Left lung (tissue), 10 donors: ENCODE measurements around the gene TRMT112. TPM values are rescaled to one million over a fixed set of nuclear protein-coding genes. Genes with fewer than 3 reads are reported as not detected.

Source experiments
- ATAC-seq: fragments of 200-7000 bp; cut with Tn5 transposase; one replicate; pipeline ENCODE4 v1.9.1; 2020; ENCODE audit warnings: moderate library complexity
- DNase-seq, 4 donors: peaks; one replicate each; pipeline ENCODE4 v3.0.0-alpha.2; 2013 to 2020
- H3K27ac ChIP-seq, 2 donors: fragments of 200-600 bp; sonication (generic) in 1 of 2; one replicate each; pipeline versions ENCODE4 v1.5.0 to v1.8.0; 2020 to 2021
- H3K27me3 ChIP-seq, 2 donors: fragments of 200-600 bp; sonication (generic) in 1 of 2; one replicate each; pipeline versions ENCODE4 v1.5.0 to v1.8.0; 2020 to 2021
- H3K36me3 ChIP-seq, 2 donors: fragments of 200-600 bp; sonication (generic) in 1 of 2; one replicate each; pipeline versions ENCODE4 v1.5.0 to v1.8.0; 2020 to 2021
- H3K4me1 ChIP-seq, 2 donors: fragments of 200-600 bp; one replicate each; pipeline ENCODE4 v1.8.0; 2021
- H3K4me3 ChIP-seq, 2 donors: fragments of 200-600 bp; sonication (generic) in 1 of 2; one replicate each; pipeline versions ENCODE4 v1.5.0 to v1.8.0; 2020 to 2021; ENCODE audit warnings: mild to moderate bottlenecking in 1 of 2
- H3K9me3 ChIP-seq, 2 donors: fragments of 200-600 bp; sonication (generic) in 1 of 2; one replicate each; pipeline versions ENCODE4 v1.5.0 to v1.8.0; 2020 to 2021
- intact Hi-C, 2 donors: fragments of 100-400 bp; cut with DNase I; formaldehyde crosslinking; loops; one replicate each; pipeline versions ENCODE4 v1.11.2 to v1.14.2; 2022
- polyA plus RNA-seq, 6 donors: library from polyadenylated mRNA; unstranded; fragments of 120-200 nt; gene quantifications; one replicate each; pipeline ENCODE4 v1.2.1, GENCODE V29; 2013; ENCODE audit not compliant: insufficient read length in 6 of 6
- total RNA-seq, 2 donors: library from RNA; stranded (reverse); fragmentation: NEBNext Ultra II Directional; extraction: Animal tissue kit (Norgen Biotek cat#: 25700); gene quantifications; one replicate each; pipeline ENCODE4 v1.2.1, GENCODE V29; 2021
- TF ChIP-seq, protein P1 (sequence below), 2 donors: fragments of 200-600 bp; sonication (generic) in 1 of 2; IDR thresholded peaks; one replicate each; pipeline versions ENCODE4 v1.5.0 to v1.8.0; 2021; ENCODE audit warnings: antibody characterized with exemption in 2 of 2
- donor health status: DM: no; HTN: yes; CAD: no.
- donor health status: DM: no; HTN: no; CAD: no.

TRMT112 gene
- total and polyA plus RNA-seq, 8 donors, result 178 to 252 (median 219) TPM

DNA sequence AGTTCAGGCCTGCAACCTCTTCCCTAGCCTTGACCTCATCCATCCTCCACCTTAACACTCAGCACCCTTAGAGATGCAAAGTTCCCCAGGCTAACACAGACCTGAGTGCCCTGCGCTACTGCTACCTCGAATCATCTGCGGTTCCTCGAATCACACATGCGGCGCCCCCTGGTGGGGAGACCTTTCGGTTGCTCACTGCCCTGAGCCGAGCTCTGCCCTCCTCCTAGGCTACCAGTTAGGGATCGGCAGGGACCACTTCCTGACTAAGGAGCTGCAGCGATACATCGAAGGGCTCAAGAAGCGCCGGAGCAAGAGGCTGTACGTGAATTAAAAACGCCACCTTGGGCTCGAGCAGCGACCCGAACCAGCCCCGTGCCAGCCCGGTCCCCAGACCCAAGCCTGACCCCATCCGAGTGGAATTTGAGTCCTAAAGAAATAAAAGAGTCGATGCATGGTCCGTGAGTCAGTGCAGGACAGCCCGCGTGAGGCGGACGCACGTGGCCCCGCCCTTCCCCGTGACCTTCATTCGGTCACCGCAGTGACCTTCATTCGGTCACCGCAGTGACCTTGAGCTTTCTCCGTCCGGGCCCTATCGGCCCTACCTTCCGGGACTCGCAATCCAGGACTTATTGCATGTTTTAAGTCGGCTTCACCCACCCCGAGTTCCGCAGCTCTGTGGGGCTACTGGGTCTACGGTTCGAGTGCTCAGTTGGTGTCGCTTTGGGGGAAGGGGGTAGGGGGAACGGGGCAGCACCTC, 12.9 kb downstream of the TRMT112 start:
- peaks cover 24 to 47% of the 10 kb centered on the region in 2 donors for H3K4me1 ChIP-seq
- DNase-seq (peak; percentile 77 to 97 (median 91)), ATAC-seq (peak; percentile 58)
- H3K36me3 ChIP-seq, result peaks cover 0 to 16% of the 10 kb centered on the region in 2 donors
- peaks cover 8 to 15% of the 10 kb centered on the region in 2 donors for H3K27me3 ChIP-seq
- peak overlapping the region; percentile 94 to 95 for H3K27ac ChIP-seq
- H3K4me3 ChIP-seq, result peak overlapping the region; percentile 29 to 85
- intact Hi-C loops, result loop anchor here in 1 of 2 donors (5.0 kb wide), 1 partner anchor 102 kb away; no protein-coding TSS in a partner anchor
- TF ChIP-seq, protein P1, sequence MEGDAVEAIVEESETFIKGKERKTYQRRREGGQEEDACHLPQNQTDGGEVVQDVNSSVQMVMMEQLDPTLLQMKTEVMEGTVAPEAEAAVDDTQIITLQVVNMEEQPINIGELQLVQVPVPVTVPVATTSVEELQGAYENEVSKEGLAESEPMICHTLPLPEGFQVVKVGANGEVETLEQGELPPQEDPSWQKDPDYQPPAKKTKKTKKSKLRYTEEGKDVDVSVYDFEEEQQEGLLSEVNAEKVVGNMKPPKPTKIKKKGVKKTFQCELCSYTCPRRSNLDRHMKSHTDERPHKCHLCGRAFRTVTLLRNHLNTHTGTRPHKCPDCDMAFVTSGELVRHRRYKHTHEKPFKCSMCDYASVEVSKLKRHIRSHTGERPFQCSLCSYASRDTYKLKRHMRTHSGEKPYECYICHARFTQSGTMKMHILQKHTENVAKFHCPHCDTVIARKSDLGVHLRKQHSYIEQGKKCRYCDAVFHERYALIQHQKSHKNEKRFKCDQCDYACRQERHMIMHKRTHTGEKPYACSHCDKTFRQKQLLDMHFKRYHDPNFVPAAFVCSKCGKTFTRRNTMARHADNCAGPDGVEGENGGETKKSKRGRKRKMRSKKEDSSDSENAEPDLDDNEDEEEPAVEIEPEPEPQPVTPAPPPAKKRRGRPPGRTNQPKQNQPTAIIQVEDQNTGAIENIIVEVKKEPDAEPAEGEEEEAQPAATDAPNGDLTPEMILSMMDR (IDR thresholded peaks at IDR 0.05), result peak; percentile 85 to 93
- no peaks in the 10 kb centered on the region for H3K9me3 ChIP-seq

DNA sequence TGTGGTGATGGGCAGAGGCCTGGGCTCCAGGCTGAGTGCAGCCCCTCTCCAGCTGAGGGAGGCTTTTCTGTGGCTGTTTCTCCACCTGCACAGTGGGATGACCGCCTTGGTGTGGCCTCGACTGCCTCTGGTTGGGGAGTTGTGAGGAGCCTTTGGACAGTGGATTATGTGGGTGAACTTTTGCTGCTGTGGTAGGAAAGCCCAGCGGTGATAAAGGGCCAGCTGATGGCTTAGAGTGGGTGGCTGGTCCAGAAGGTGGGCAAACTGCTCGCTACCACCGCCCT, 13.4 kb downstream of the TRMT112 start:
- H3K27ac ChIP-seq, result peak overlapping the region; percentile 94 to 95
- peak overlapping the region; percentile 29 to 85 for H3K4me3 ChIP-seq
- TF ChIP-seq, protein P1 (IDR thresholded peaks at IDR 0.05), result no peak
- H3K9me3 ChIP-seq, result no peaks in the 10 kb centered on the region
- intact Hi-C loops, result loop anchor here in 1 of 2 donors (5.0 kb wide), 1 partner anchor 102 kb away; no protein-coding TSS in a partner anchor
- ATAC-seq (no peak), DNase-seq (peak in 1 of 4 donors; percentile 45)
- peaks cover 24 to 53% of the 10 kb centered on the region in 2 donors for H3K4me1 ChIP-seq
- H3K27me3 ChIP-seq, result peaks cover 13 to 21% of the 10 kb centered on the region in 2 donors
- peaks cover 0 to 14% of the 10 kb centered on the region in 2 donors for H3K36me3 ChIP-seq

DNA sequence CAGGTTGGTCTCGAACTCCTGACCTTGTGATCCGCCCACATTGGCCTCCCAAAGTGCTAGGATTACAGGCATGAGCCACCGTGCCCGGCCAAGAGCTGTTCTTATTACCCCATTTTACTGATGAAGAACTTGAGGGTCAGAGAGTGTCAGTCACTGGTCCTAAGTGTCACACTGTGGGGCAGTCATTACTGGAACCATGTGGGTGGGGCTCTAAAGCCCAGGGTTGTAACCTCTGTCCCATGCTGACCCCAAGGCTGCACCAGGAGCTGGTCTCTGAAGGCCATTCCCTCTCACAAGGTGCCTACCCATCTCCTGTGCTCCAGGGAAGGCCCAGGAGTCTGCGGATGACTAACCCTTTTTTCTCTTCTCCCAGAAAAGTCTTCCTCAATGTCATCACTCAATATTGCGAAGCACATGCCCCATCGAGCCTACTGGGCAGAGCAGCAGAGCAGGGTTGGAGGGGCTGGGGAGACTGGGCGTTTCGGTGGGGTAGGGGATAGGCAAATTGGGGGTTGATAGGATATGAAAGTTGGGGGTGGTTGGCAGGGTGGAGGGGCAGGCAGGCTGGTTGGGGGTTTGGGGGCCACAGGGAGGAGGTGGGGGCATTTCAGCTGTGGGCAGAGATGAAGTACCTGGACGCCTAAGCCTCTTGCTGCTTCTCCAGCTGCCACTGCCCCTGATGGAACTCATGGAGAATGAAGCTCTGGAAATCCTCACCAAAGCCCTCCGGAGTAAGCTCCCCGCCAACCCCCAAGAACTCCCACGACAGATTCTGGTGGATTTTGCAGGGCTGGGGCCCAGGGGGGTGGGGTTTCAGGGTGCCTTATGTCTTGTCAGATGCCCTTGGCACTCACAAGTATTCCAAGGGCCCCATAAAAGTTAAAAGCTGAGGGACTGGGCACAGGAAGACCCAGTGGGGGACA, 14.0 kb downstream of the TRMT112 start:
- no peak overlapping the region for H3K4me3 ChIP-seq
- peaks cover 24 to 53% of the 10 kb centered on the region in 2 donors for H3K4me1 ChIP-seq
- peaks cover 0 to 8% of the 10 kb centered on the region in 2 donors for H3K36me3 ChIP-seq
- TF ChIP-seq, protein P1 (IDR thresholded peaks at IDR 0.05), result no peak
- peaks cover 19 to 27% of the 10 kb centered on the region in 2 donors for H3K27me3 ChIP-seq
- DNase-seq, result peak in 1 of 4 donors; percentile 26
- intact Hi-C loops, result loop anchor here in 1 of 2 donors (5.0 kb wide), 1 partner anchor 101 kb away; no protein-coding TSS in a partner anchor
- H3K9me3 ChIP-seq, result no peaks in the 10 kb centered on the region
- H3K27ac ChIP-seq, result peak overlapping the region in 1 of 2 donors; percentile 95
- ATAC-seq, result no peak

DNA sequence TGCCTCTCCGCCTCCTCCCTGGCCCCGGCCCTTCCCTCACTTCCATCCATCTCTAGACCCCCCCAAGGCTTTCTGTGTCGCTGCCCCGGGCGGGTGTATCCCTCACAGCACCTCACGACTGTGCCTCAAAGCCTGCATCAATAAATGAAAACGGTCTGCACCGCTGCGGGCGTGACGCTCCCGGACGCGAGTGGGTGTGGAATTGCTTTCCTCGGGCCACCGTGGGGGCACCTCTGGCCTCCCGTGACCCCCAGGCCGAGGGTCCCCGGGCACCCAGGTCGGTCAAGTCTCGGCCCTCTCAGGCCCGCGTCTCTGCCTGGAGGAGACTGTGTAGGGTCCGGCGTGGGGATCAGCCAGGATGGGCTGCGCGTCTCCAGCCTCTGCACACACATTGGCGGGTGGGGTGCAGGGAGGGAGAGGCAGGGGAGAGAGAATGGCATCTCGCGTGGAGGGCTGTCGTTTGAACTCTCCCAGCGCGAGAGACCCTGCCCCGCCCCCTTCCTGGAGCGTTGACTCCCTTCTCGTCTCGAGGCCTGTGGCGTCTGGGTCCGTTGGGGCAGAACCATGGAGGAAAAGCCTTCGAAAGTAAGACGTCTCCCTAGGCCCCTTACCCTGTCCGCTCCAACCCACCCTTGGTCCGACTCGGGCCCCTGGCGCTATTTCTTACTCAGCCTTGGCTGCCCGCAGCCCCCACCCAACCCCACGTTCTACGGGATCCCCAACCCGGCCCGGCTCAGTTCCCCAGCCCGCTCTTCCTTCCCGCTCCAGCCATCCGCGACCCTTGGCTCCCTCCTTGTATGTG, 17.3 kb downstream of the TRMT112 start, which contains the start of gene CATSPERZ:
CATSPERZ (plus strand) TSS at position 512 of the 802 bp plus-strand sequence; CDS start at position 565, 53 bp downstream.
- Histone ChIP-seq H3K36me3 (no peaks in the 10 kb centered on the region), H3K4me3 (peak within 1 kb of the TSS; percentile 10 to 39), H3K27ac (no peak within 1 kb of the TSS), H3K27me3 (peaks cover 42 to 60% of the 10 kb centered on the region in 2 donors), H3K9me3 (no peaks in the 10 kb centered on the region), H3K4me1 (peaks cover 16 to 37% of the 10 kb centered on the region in 2 donors)
- ATAC-seq, result no peak
- TF ChIP-seq, protein P1 (IDR thresholded peaks at IDR 0.05), result no peak
- DNase-seq, result no peak
- intact Hi-C loops, result loop anchor here in 1 of 2 donors (5.0 kb wide), 1 partner anchor 98 kb away; no protein-coding TSS in a partner anchor
